Measurements from ENCODE around the gene PRIMPOL. TPM values are rescaled to one million over a fixed set of nuclear protein-coding genes. Genes with fewer than 3 reads are reported as not detected.
A peak's percentile ranks its signal among the peaks of the same experiment; 100 is the strongest.
"Not testable (repeated sequence)": the region's sequence is repeated elsewhere in the genome, so short reads cannot be mapped to it uniquely, and the experiment has no call there.

PRIMPOL gene, protein sequence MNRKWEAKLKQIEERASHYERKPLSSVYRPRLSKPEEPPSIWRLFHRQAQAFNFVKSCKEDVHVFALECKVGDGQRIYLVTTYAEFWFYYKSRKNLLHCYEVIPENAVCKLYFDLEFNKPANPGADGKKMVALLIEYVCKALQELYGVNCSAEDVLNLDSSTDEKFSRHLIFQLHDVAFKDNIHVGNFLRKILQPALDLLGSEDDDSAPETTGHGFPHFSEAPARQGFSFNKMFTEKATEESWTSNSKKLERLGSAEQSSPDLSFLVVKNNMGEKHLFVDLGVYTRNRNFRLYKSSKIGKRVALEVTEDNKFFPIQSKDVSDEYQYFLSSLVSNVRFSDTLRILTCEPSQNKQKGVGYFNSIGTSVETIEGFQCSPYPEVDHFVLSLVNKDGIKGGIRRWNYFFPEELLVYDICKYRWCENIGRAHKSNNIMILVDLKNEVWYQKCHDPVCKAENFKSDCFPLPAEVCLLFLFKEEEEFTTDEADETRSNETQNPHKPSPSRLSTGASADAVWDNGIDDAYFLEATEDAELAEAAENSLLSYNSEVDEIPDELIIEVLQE
- 6.9 and 7.4 TPM in 2 replicates for polyA plus RNA-seq (2013)

DNA sequence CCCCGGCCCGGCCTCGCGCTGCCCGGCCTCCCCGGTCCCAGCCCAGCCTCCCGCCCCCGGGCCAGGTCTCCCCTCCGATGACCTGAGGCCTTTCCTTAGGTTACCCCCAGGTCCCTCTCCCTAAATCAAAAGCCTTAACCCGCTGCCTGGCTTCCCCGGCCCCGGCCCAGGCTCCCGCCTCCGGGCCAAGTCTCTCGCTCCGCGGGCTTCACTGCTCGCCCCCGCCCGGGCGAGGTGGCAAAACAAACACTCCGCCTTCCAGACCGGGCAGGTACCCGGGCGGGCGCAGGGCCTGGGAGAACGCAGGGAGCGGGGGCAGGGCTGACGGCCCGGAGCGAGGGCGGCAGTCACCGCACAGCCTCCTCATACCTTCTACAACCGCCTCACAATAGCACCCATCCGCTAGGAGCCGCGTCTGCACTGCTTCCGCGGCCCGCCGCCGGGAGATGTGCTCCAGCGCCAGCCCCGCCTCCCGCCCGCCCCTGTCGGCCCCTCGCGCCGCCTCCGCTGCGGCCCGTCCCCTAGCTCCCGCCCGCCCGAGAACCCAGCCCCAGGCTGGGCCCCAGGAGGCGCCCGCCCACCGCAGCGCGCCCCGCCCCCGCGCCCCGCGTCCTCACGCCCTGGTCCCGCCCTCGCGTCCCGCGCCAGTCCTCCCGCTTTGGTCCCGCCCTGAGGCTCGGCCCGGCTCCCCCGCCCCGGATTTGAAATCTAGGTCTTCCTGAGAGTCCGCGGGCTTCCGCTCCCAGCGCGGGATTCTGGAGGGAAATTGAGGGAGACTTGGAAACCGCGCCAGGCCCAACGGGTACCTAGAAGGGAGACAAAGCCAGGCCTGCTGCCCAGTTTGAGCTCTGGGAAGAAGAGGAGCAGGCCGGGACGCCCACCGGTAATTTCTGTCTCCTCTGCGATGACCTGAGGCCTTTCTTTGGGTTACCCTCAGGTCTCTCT is at the start of gene PRIMPOL, which contains the start of gene CASP3:
Gene PRIMPOL, plus strand, starts transcription at position 713 of the 945 bp plus-strand sequence. CDS start 7,403 bp downstream, outside the sequence.
Gene CASP3, minus strand, starts transcription at position 422 of the 945 bp plus-strand sequence. CDS start 10,994 bp downstream, outside the sequence.
- Histone ChIP-seq H3K4me1 (ENCODE audit: control insufficient read depth in 1 of 2, insufficient read depth in 2 of 2, low read length in 2 of 2) (peaks cover 9 to 11% of the 10 kb centered on the region in 2 experiments), H3K79me2 (ENCODE audit: control insufficient read depth, insufficient read depth, low read length, poor library complexity) (peaks cover 18% of the 10 kb centered on the region), H3K4me3 (ENCODE audit: low read depth, low read length) (peak within 1 kb of the TSS; percentile 95), H4K8ac (ENCODE audit: low read depth, low read length) (peak within 1 kb of the TSS; percentile 98), H3K14ac (ENCODE audit: low read length) (peak within 1 kb of the TSS; percentile 98), H3K9me3 (ENCODE audit: insufficient read depth, low read depth, low read length) (no peaks in the 10 kb centered on the region), H3K36me3 (ENCODE audit: control insufficient read depth in 1 of 2, insufficient read depth in 2 of 2, low read length in 2 of 2) (no peaks in the 10 kb centered on the region), H3K18ac (ENCODE audit: low read length) (peak within 1 kb of the TSS; percentile 96), H2AK5ac (ENCODE audit: low read length) (peak within 1 kb of the TSS; percentile 90), H3K4me2 (ENCODE audit: low read length) (peak within 1 kb of the TSS; percentile 96), H2BK120ac (ENCODE audit: insufficient read depth, low read length, poor library complexity) (peak within 1 kb of the TSS; percentile 59), H3K79me1 (ENCODE audit: low read length) (peaks cover 15% of the 10 kb centered on the region), H2BK12ac (ENCODE audit: low read length) (peak within 1 kb of the TSS; percentile 27), H2BK5ac (ENCODE audit: low read depth, low read length, poor library complexity) (peak within 1 kb of the TSS; percentile 90), H3K9ac (ENCODE audit: low read length) (peak within 1 kb of the TSS; percentile 99), H3K23ac (ENCODE audit: low read length) (no peak within 1 kb of the TSS), H3K4ac (ENCODE audit: low read depth, low read length) (peak within 1 kb of the TSS; percentile 77), H3K27me3 (ENCODE audit: insufficient read depth, low read length) (no peaks in the 10 kb centered on the region), H4K91ac (ENCODE audit: low read depth, low read length) (peak within 1 kb of the TSS; percentile 90), H3K27ac (ENCODE audit: low read depth, low read length) (peak within 1 kb of the TSS; percentile 97), H4K12ac (ENCODE audit: low read depth, low read length) (peak within 1 kb of the TSS; percentile 96), H2AFZ (ENCODE audit: insufficient read depth, low read length, poor library complexity) (peak within 1 kb of the TSS; percentile 89)
- WGBS (ENCODE audit: extremely low coverage, insufficient coverage, insufficient read length), result no CpG with 5 or more reads among the region's 90 CpGs
- DNase-seq, result peak; percentile 93 to 97

DNA sequence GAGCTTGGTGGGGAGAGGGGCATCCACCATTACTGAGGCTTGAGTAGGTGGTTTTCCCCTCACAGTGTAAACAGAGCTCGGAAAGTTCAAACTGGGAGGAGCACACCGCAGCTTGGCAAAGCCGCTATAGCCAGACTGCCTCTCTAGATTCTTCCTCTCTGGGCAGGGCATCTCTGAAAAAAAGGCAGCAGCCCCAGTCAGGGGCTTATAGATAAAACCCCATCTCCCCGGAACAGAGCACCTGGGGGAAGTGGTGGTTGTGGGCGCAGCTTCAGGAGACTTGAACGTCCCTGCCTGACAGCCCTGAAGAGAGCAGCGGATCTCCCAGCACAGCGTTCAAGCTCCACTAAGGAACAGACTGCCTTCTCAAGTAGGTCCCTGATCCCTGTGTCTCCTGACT is 48.6 kb upstream of the PRIMPOL start:
- H4K91ac ChIP-seq (ENCODE audit: low read depth, low read length); H3K23ac ChIP-seq (ENCODE audit: low read length); H3K4me3 ChIP-seq (ENCODE audit: low read depth, low read length); H3K27me3 ChIP-seq (ENCODE audit: insufficient read depth, low read length); H3K36me3 ChIP-seq (ENCODE audit: control insufficient read depth in 1 of 2, insufficient read depth in 2 of 2, low read length in 2 of 2); H3K9me3 ChIP-seq (ENCODE audit: insufficient read depth, low read depth, low read length); H2AFZ ChIP-seq (ENCODE audit: insufficient read depth, low read length, poor library complexity); H2BK5ac ChIP-seq (ENCODE audit: low read depth, low read length, poor library complexity); H3K4me1 ChIP-seq (ENCODE audit: control insufficient read depth in 1 of 2, insufficient read depth in 2 of 2, low read length in 2 of 2); H3K18ac ChIP-seq (ENCODE audit: low read length); H4K8ac ChIP-seq (ENCODE audit: low read depth, low read length); H2BK120ac ChIP-seq (ENCODE audit: insufficient read depth, low read length, poor library complexity); H2AK5ac ChIP-seq (ENCODE audit: low read length); H3K4me2 ChIP-seq (ENCODE audit: low read length); DNase-seq; H2BK12ac ChIP-seq (ENCODE audit: low read length); H4K12ac ChIP-seq (ENCODE audit: low read depth, low read length); H3K4ac ChIP-seq (ENCODE audit: low read depth, low read length); H3K9ac ChIP-seq (ENCODE audit: low read length); H3K27ac ChIP-seq (ENCODE audit: low read depth, low read length); H3K79me2 ChIP-seq (ENCODE audit: control insufficient read depth, insufficient read depth, low read length, poor library complexity); H3K14ac ChIP-seq (ENCODE audit: low read length); H3K79me1 ChIP-seq (ENCODE audit: low read length): not testable (repeated sequence)
- WGBS (ENCODE audit: extremely low coverage, insufficient coverage, insufficient read length), result no CpG with 5 or more reads among the region's 8 CpGs

GRCh38 chr4:184602857-184603256 is 46.7 kb upstream of the PRIMPOL start:
- not testable (repeated sequence) for H3K9ac ChIP-seq (ENCODE audit: low read length); H4K91ac ChIP-seq (ENCODE audit: low read depth, low read length); H3K4me2 ChIP-seq (ENCODE audit: low read length); H3K4me1 ChIP-seq (ENCODE audit: control insufficient read depth in 1 of 2, insufficient read depth in 2 of 2, low read length in 2 of 2); H2BK120ac ChIP-seq (ENCODE audit: insufficient read depth, low read length, poor library complexity); H2AFZ ChIP-seq (ENCODE audit: insufficient read depth, low read length, poor library complexity); H3K27me3 ChIP-seq (ENCODE audit: insufficient read depth, low read length); H3K36me3 ChIP-seq (ENCODE audit: control insufficient read depth in 1 of 2, insufficient read depth in 2 of 2, low read length in 2 of 2); DNase-seq; H3K27ac ChIP-seq (ENCODE audit: low read depth, low read length); H3K18ac ChIP-seq (ENCODE audit: low read length); H3K14ac ChIP-seq (ENCODE audit: low read length); H2AK5ac ChIP-seq (ENCODE audit: low read length); H3K23ac ChIP-seq (ENCODE audit: low read length); H3K79me1 ChIP-seq (ENCODE audit: low read length); H2BK12ac ChIP-seq (ENCODE audit: low read length); H2BK5ac ChIP-seq (ENCODE audit: low read depth, low read length, poor library complexity); H3K79me2 ChIP-seq (ENCODE audit: control insufficient read depth, insufficient read depth, low read length, poor library complexity); H3K4me3 ChIP-seq (ENCODE audit: low read depth, low read length); H4K8ac ChIP-seq (ENCODE audit: low read depth, low read length); H3K4ac ChIP-seq (ENCODE audit: low read depth, low read length); H3K9me3 ChIP-seq (ENCODE audit: insufficient read depth, low read depth, low read length); H4K12ac ChIP-seq (ENCODE audit: low read depth, low read length)
- WGBS (ENCODE audit: extremely low coverage, insufficient coverage, insufficient read length), result no CpG with 5 or more reads among the region's 1 CpG

DNA sequence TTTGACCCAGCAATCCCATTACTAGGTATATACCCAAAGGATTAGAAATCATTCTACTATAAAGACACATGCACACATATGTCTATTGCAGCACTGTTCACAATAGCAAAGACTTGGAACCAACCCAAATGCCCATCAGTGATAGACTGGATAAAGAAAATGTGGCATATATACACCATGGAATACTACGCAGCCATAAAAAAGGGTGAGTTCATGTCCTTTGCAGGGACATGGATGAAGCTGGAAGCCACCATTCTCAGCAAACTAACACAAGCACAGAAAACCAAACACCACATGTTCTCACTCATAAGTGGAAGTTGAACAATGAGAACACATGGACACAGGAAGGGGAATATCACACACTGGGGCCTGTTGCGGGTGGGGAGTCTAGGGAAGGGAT is 42.1 kb upstream of the PRIMPOL start:
- H3K23ac ChIP-seq (ENCODE audit: low read length); H2AFZ ChIP-seq (ENCODE audit: insufficient read depth, low read length, poor library complexity); H4K8ac ChIP-seq (ENCODE audit: low read depth, low read length); H4K12ac ChIP-seq (ENCODE audit: low read depth, low read length); H3K27ac ChIP-seq (ENCODE audit: low read depth, low read length); H3K79me2 ChIP-seq (ENCODE audit: control insufficient read depth, insufficient read depth, low read length, poor library complexity); H3K4me2 ChIP-seq (ENCODE audit: low read length); H3K9ac ChIP-seq (ENCODE audit: low read length); H3K4me3 ChIP-seq (ENCODE audit: low read depth, low read length); H4K91ac ChIP-seq (ENCODE audit: low read depth, low read length); H3K79me1 ChIP-seq (ENCODE audit: low read length); H3K36me3 ChIP-seq (ENCODE audit: control insufficient read depth in 1 of 2, insufficient read depth in 2 of 2, low read length in 2 of 2); H3K27me3 ChIP-seq (ENCODE audit: insufficient read depth, low read length); H2BK5ac ChIP-seq (ENCODE audit: low read depth, low read length, poor library complexity); H3K9me3 ChIP-seq (ENCODE audit: insufficient read depth, low read depth, low read length); H3K18ac ChIP-seq (ENCODE audit: low read length); H2BK120ac ChIP-seq (ENCODE audit: insufficient read depth, low read length, poor library complexity); H2AK5ac ChIP-seq (ENCODE audit: low read length); H2BK12ac ChIP-seq (ENCODE audit: low read length); H3K14ac ChIP-seq (ENCODE audit: low read length); DNase-seq; H3K4ac ChIP-seq (ENCODE audit: low read depth, low read length); H3K4me1 ChIP-seq (ENCODE audit: control insufficient read depth in 1 of 2, insufficient read depth in 2 of 2, low read length in 2 of 2): not testable (repeated sequence)
- no CpG with 5 or more reads among the region's 2 CpGs for WGBS (ENCODE audit: extremely low coverage, insufficient coverage, insufficient read length)
